GM18526 (cell line): ENCODE data around the gene PHF21B.

ENCODE experiments used
- POLR2A ChIP-seq: IDR thresholded peaks from 3 replicates; pipeline ENCODE4 v1.6.1; 2011; ENCODE audit not compliant: insufficient read length; ENCODE audit errors: extremely low read depth

The PHF21B gene

GRCh38 chr22:44939451-44939850 is 70.4 kb downstream of the PHF21B start:
- TF ChIP-seq POLR2A = no peak

- TF ChIP-seq POLR2A = no peak
Measured at GRCh38 chr22:44938886-44939285, 70.9 kb downstream of the PHF21B start.

- no peak for TF ChIP-seq POLR2A
Measured at GRCh38 chr22:44937216-44937615, 72.6 kb downstream of the PHF21B start.

GRCh38 chr22:44936201-44936600 is 73.6 kb downstream of the PHF21B start:
- TF ChIP-seq POLR2A = no peak

GRCh38 chr22:44935724-44936123 is 74.1 kb downstream of the PHF21B start:
- no peak for TF ChIP-seq POLR2A

GRCh38 chr22:44934454-44934735 is 75.4 kb downstream of the PHF21B start:
- TF ChIP-seq POLR2A = no peak

GRCh38 chr22:44933666-44934453 is 75.9 kb downstream of the PHF21B start:
- TF ChIP-seq POLR2A = no peak

- TF ChIP-seq POLR2A = no peak
Measured at GRCh38 chr22:44932493-44932892, 77.3 kb downstream of the PHF21B start.

GRCh38 chr22:44931766-44932165 is 78.0 kb downstream of the PHF21B start:
- no peak for TF ChIP-seq POLR2A

- TF ChIP-seq POLR2A = no peak
Measured at GRCh38 chr22:44931077-44931540, 78.7 kb downstream of the PHF21B start.

GRCh38 chr22:44930711-44931035 is 79.1 kb downstream of the PHF21B start:
- no peak for TF ChIP-seq POLR2A

- TF ChIP-seq POLR2A = no peak
Measured at GRCh38 chr22:44930016-44930710, 79.6 kb downstream of the PHF21B start.

GRCh38 chr22:44929359-44930015 is 80.3 kb downstream of the PHF21B start:
- no peak for TF ChIP-seq POLR2A

GRCh38 chr22:44928711-44929358 is 81.0 kb downstream of the PHF21B start:
- no peak for TF ChIP-seq POLR2A

- TF ChIP-seq POLR2A = no peak
Measured at GRCh38 chr22:44928136-44928463, 81.7 kb downstream of the PHF21B start.
